Stimulated activated CD4-positive, alpha-beta T cell treated with anti-CD3 and anti-CD28 coated beads, Interleukin-2, amount 100 ng/mL, for 24 hours (primary cell): Measurements from ENCODE around the gene STXBP1.
A peak's percentile ranks its signal among the peaks of the same experiment; 100 is the strongest.

ENCODE experiments used
- DNase-seq, 2 donors: peaks; one replicate each; pipeline ENCODE4 v3.0.0-alpha.2; 2020

Gene STXBP1

GRCh38 chr9:127716412-127716811 is 104.3 kb downstream of the STXBP1 start:
- no peak for DNase-seq

GRCh38 chr9:127717766-127718165 is 105.7 kb downstream of the STXBP1 start:
- DNase-seq = no peak

GRCh38 chr9:127720031-127720864 is 108.2 kb downstream of the STXBP1 start:
- DNase-seq = no peak

GRCh38 chr9:127720865-127721227 is 108.8 kb downstream of the STXBP1 start:
- DNase-seq = no peak

- no peak for DNase-seq
These were observed 109.3 kb downstream of the STXBP1 start for GRCh38 chr9:127721391-127721821.

- no peak for DNase-seq
These were observed 110.1 kb downstream of the STXBP1 start for GRCh38 chr9:127722055-127722745.

GRCh38 chr9:127723013-127723412 is 110.9 kb downstream of the STXBP1 start:
- no peak for DNase-seq

GRCh38 chr9:127723444-127723843 is 111.4 kb downstream of the STXBP1 start:
- no peak for DNase-seq

GRCh38 chr9:127724012-127724411 is 111.9 kb downstream of the STXBP1 start:
- no peak for DNase-seq

GRCh38 chr9:127726871-127727270 is 114.8 kb downstream of the STXBP1 start:
- no peak for DNase-seq

GRCh38 chr9:127728808-127729207 is 116.7 kb downstream of the STXBP1 start:
- no peak for DNase-seq

GRCh38 chr9:127729522-127730256 is 117.6 kb downstream of the STXBP1 start:
- DNase-seq = no peak

- no peak for DNase-seq
These were observed 118.2 kb downstream of the STXBP1 start for GRCh38 chr9:127730262-127730661.

GRCh38 chr9:127730799-127731410 is 118.8 kb downstream of the STXBP1 start:
- DNase-seq = no peak

- no peak for DNase-seq
These were observed 119.9 kb downstream of the STXBP1 start for GRCh38 chr9:127731938-127732337.

- no peak for DNase-seq
These were observed 120.4 kb downstream of the STXBP1 start for GRCh38 chr9:127732444-127732843.

GRCh38 chr9:127733614-127734013 is 121.5 kb downstream of the STXBP1 start:
- DNase-seq = no peak

GRCh38 chr9:127734247-127734746 is 122.2 kb downstream of the STXBP1 start:
- DNase-seq = no peak

GRCh38 chr9:127734747-127735529 is 122.9 kb downstream of the STXBP1 start, which contains the start of gene TOR2A:
TSS of gene TOR2A (minus strand) at chr9:127735294. CDS start at chr9:127735270, 24 bp downstream.
- DNase-seq = peak; percentile 99

- no peak for DNase-seq
These were observed 123.6 kb downstream of the STXBP1 start for GRCh38 chr9:127735530-127736185.

GRCh38 chr9:127738666-127739065 is 126.6 kb downstream of the STXBP1 start:
- DNase-seq = no peak
